IgD-negative memory B cell (primary cell): Measurements from ENCODE around the gene NPFFR1. TPM values are rescaled to one million over a fixed set of nuclear protein-coding genes. Genes with fewer than 3 reads are reported as not detected.

Experiments
- H3K27ac Mint-ChIP-seq, 3 donors: one replicate each; pipeline ENCODE4 v1.8.0; 2020 to 2022; ENCODE audit warnings: mild to moderate bottlenecking in 3 of 3, mixed read lengths in 3 of 3, moderate library complexity in 1 of 3
- H3K27me3 Mint-ChIP-seq: one replicate; pipeline ENCODE4 v1.8.0; 2021; ENCODE audit warnings: mixed read lengths
- H3K36me3 Mint-ChIP-seq: one replicate; pipeline ENCODE4 v1.8.0; 2020; ENCODE audit warnings: mild to moderate bottlenecking, mixed read lengths
- H3K4me1 Mint-ChIP-seq, 3 donors: one replicate each; pipeline ENCODE4 v1.8.0; 2020 to 2022; ENCODE audit warnings: mixed read lengths in 3 of 3, mild to moderate bottlenecking in 1 of 3
- H3K4me3 Mint-ChIP-seq, 4 donors: one replicate each; pipeline ENCODE4 v1.8.0; 2020 to 2022; ENCODE audit warnings: mild to moderate bottlenecking in 4 of 4, mixed read lengths in 4 of 4, moderate library complexity in 3 of 4
- H3K9me3 Mint-ChIP-seq, 3 donors: one replicate each; pipeline ENCODE4 v1.8.0; 2020 to 2021; ENCODE audit warnings: mixed read lengths in 3 of 3, mild to moderate bottlenecking in 1 of 3
- polyA plus RNA-seq: library from polyadenylated mRNA; unstranded; fragments of 300-500 nt; fragmentation: Illumina TruSeq; gene quantifications from one replicate; pipeline ENCODE4 v1.2.3, GENCODE V29; 2021

The NPFFR1 gene
- polyA plus RNA-seq, 1 donor from 2014 or later, result not detected

- no peak overlapping the region for H3K4me3 Mint-ChIP-seq
- no peaks in the 10 kb centered on the region for H3K36me3 Mint-ChIP-seq
- peaks cover 0 to 2% (median 2%) of the 10 kb centered on the region in 3 donors for H3K4me1 Mint-ChIP-seq
- H3K9me3 Mint-ChIP-seq, result peaks cover 0 to 8% (median 5%) of the 10 kb centered on the region in 3 donors
- peaks cover 55% of the 10 kb centered on the region for H3K27me3 Mint-ChIP-seq
- H3K27ac Mint-ChIP-seq, result no peak overlapping the region
These were observed 1.6 kb upstream of the NPFFR1 start for GRCh38 chr10:70285476-70285831.

GRCh38 chr10:70284542-70285475 lies 1.0 kb upstream of the NPFFR1 start:
- Mint-ChIP-seq H3K27ac (no peak overlapping the region), H3K4me1 (peaks cover 0 to 2% (median 2%) of the 10 kb centered on the region in 3 donors), H3K27me3 (peaks cover 55% of the 10 kb centered on the region), H3K36me3 (no peaks in the 10 kb centered on the region), H3K4me3 (no peak overlapping the region), H3K9me3 (peaks cover 0 to 6% (median 5%) of the 10 kb centered on the region in 3 donors)

- H3K27me3 Mint-ChIP-seq, result peaks cover 55% of the 10 kb centered on the region
- no peak overlapping the region for H3K4me3 Mint-ChIP-seq
- H3K4me1 Mint-ChIP-seq, result peaks cover 0 to 2% (median 2%) of the 10 kb centered on the region in 3 donors
- no peaks in the 10 kb centered on the region for H3K36me3 Mint-ChIP-seq
- H3K9me3 Mint-ChIP-seq, result peaks cover 0 to 5% (median 5%) of the 10 kb centered on the region in 3 donors
- H3K27ac Mint-ChIP-seq, result no peak overlapping the region
These were observed 746 bp downstream of the NPFFR1 start for GRCh38 chr10:70283071-70283444.

- peaks cover 0 to 5% (median 4%) of the 10 kb centered on the region in 3 donors for H3K9me3 Mint-ChIP-seq
- no peaks in the 10 kb centered on the region for H3K36me3 Mint-ChIP-seq
- H3K4me1 Mint-ChIP-seq, result peaks cover 0 to 2% (median 2%) of the 10 kb centered on the region in 3 donors
- no peak overlapping the region for H3K27ac Mint-ChIP-seq
- H3K27me3 Mint-ChIP-seq, result peaks cover 44% of the 10 kb centered on the region
- no peak overlapping the region for H3K4me3 Mint-ChIP-seq
These were observed 2.2 kb downstream of the NPFFR1 start for GRCh38 chr10:70281609-70282008.

- peaks cover 31% of the 10 kb centered on the region for H3K27me3 Mint-ChIP-seq
- no peak overlapping the region for H3K4me3 Mint-ChIP-seq
- no peaks in the 10 kb centered on the region for H3K36me3 Mint-ChIP-seq
- peaks cover 0 to 10% (median 4%) of the 10 kb centered on the region in 3 donors for H3K9me3 Mint-ChIP-seq
- no peak overlapping the region for H3K27ac Mint-ChIP-seq
- peaks cover 0 to 2% (median 2%) of the 10 kb centered on the region in 3 donors for H3K4me1 Mint-ChIP-seq
These were observed 3.7 kb downstream of the NPFFR1 start for GRCh38 chr10:70280099-70280498.

- no peak overlapping the region for H3K4me3 Mint-ChIP-seq
- peaks cover 12% of the 10 kb centered on the region for H3K27me3 Mint-ChIP-seq
- H3K36me3 Mint-ChIP-seq, result no peaks in the 10 kb centered on the region
- peaks cover 3 to 6% (median 5%) of the 10 kb centered on the region in 3 donors for H3K4me1 Mint-ChIP-seq
- H3K9me3 Mint-ChIP-seq, result peaks cover 0 to 5% (median 0%) of the 10 kb centered on the region in 3 donors
- no peak overlapping the region for H3K27ac Mint-ChIP-seq
These were observed 6.3 kb downstream of the NPFFR1 start for GRCh38 chr10:70277396-70278030.

- peaks cover 5 to 7% (median 6%) of the 10 kb centered on the region in 3 donors for H3K4me1 Mint-ChIP-seq
- no peak overlapping the region for H3K4me3 Mint-ChIP-seq
- peaks cover 0 to 5% (median 0%) of the 10 kb centered on the region in 3 donors for H3K9me3 Mint-ChIP-seq
- H3K36me3 Mint-ChIP-seq, result no peaks in the 10 kb centered on the region
- H3K27me3 Mint-ChIP-seq, result no peaks in the 10 kb centered on the region
- H3K27ac Mint-ChIP-seq, result no peak overlapping the region
These were observed 9.2 kb downstream of the NPFFR1 start for GRCh38 chr10:70274643-70275042.

GRCh38 chr10:70272925-70273316 lies 10.9 kb downstream of the NPFFR1 start:
- H3K36me3 Mint-ChIP-seq, result no peaks in the 10 kb centered on the region
- H3K4me3 Mint-ChIP-seq, result peak overlapping the region in 3 of 4 donors; percentile 28 to 66 (median 38)
- H3K4me1 Mint-ChIP-seq, result peaks cover 5 to 7% (median 6%) of the 10 kb centered on the region in 3 donors
- peaks cover 0 to 5% (median 0%) of the 10 kb centered on the region in 3 donors for H3K9me3 Mint-ChIP-seq
- no peaks in the 10 kb centered on the region for H3K27me3 Mint-ChIP-seq
- no peak overlapping the region for H3K27ac Mint-ChIP-seq

GRCh38 chr10:70271996-70272924 lies 11.5 kb downstream of the NPFFR1 start:
- no peaks in the 10 kb centered on the region for H3K27me3 Mint-ChIP-seq
- H3K4me1 Mint-ChIP-seq, result peaks cover 5 to 7% (median 6%) of the 10 kb centered on the region in 3 donors
- no peaks in the 10 kb centered on the region for H3K36me3 Mint-ChIP-seq
- H3K9me3 Mint-ChIP-seq, result peaks cover 0 to 5% (median 0%) of the 10 kb centered on the region in 3 donors
- no peak overlapping the region for H3K27ac Mint-ChIP-seq
- H3K4me3 Mint-ChIP-seq, result peak overlapping the region in 1 of 4 donors; percentile 66

GRCh38 chr10:70270952-70271351 lies 12.9 kb downstream of the NPFFR1 start:
- Mint-ChIP-seq H3K4me3 (no peak overlapping the region), H3K9me3 (peaks cover 0 to 5% (median 0%) of the 10 kb centered on the region in 3 donors), H3K4me1 (peaks cover 5 to 7% (median 6%) of the 10 kb centered on the region in 3 donors), H3K27me3 (peaks cover 1% of the 10 kb centered on the region), H3K36me3 (no peaks in the 10 kb centered on the region), H3K27ac (no peak overlapping the region)

- H3K4me1 Mint-ChIP-seq, result peaks cover 5 to 7% (median 6%) of the 10 kb centered on the region in 3 donors
- H3K27ac Mint-ChIP-seq, result peak overlapping the region in 1 of 3 donors; percentile 33
- H3K27me3 Mint-ChIP-seq, result peaks cover 1% of the 10 kb centered on the region
- H3K4me3 Mint-ChIP-seq, result no peak overlapping the region
- no peaks in the 10 kb centered on the region for H3K36me3 Mint-ChIP-seq
- no peaks in the 10 kb centered on the region for H3K9me3 Mint-ChIP-seq
These were observed 14.1 kb downstream of the NPFFR1 start for GRCh38 chr10:70269741-70270140.

GRCh38 chr10:70268376-70268775 lies 15.4 kb downstream of the NPFFR1 start:
- Mint-ChIP-seq H3K9me3 (no peaks in the 10 kb centered on the region), H3K4me1 (peaks cover 5 to 7% (median 6%) of the 10 kb centered on the region in 3 donors), H3K27me3 (peaks cover 1% of the 10 kb centered on the region), H3K36me3 (no peaks in the 10 kb centered on the region), H3K4me3 (no peak overlapping the region), H3K27ac (no peak overlapping the region)

GRCh38 chr10:70267161-70267933 lies 16.5 kb downstream of the NPFFR1 start:
- Mint-ChIP-seq H3K27me3 (peaks cover 1% of the 10 kb centered on the region), H3K4me1 (peaks cover 0 to 2% (median under 1%) of the 10 kb centered on the region in 3 donors), H3K27ac (no peak overlapping the region), H3K4me3 (no peak overlapping the region), H3K36me3 (no peaks in the 10 kb centered on the region), H3K9me3 (no peaks in the 10 kb centered on the region)

GRCh38 chr10:70266701-70267100 lies 17.1 kb downstream of the NPFFR1 start:
- Mint-ChIP-seq H3K27ac (no peak overlapping the region), H3K4me1 (peaks cover 0 to 2% (median 0%) of the 10 kb centered on the region in 3 donors), H3K9me3 (peaks cover 0 to 3% (median 0%) of the 10 kb centered on the region in 3 donors), H3K4me3 (no peak overlapping the region), H3K27me3 (peaks cover 3% of the 10 kb centered on the region), H3K36me3 (no peaks in the 10 kb centered on the region)
